GM19395 (cell line): ENCODE measurements around the gene ITIH3.

Experiments used
- ATAC-seq: cut with Tn5 transposase; IDR thresholded peaks from one replicate; pipeline ENCODE4 v1.9.1; 2021; ENCODE audit warnings: mild to moderate bottlenecking, moderate library complexity; ENCODE audit not compliant: unreplicated experiment

The ITIH3 gene

DNA sequence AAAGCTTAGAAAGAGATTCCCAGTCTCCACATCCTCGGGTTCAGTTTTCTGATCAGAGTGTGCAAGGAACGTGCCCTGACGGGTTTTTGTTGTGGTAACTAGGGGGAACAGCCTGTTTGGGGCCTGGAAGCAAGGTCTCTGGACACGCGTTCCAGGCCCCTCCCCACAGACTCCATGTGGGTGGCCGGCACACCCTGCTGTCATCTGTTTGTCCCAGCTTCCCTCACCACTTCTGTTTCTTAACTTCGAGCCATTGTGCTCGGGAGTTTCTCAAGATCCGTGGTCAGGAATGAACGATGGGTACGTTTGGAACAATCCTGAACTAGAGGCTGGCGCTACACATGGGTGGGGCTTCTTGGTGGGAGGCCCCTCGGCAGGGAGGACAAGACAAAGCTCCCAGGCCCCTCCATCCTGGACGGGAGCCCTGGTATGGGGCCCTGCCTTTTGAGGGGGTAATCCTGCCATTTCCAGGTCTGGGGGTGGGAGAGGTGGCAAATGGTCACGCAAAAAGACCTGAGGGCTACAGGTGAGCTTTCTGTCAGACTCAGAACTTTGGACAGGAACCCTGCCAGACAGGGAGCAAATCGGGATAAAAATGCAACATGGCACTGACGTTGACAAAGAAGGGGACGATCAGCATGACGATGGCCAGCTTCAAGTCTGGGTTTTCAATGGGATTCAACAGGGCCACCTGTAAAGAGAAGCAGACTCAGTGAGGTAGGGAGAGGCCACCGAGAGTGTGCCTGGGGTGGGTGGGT, 48.7 kb downstream of the ITIH3 start:
- ATAC-seq = no peak

DNA sequence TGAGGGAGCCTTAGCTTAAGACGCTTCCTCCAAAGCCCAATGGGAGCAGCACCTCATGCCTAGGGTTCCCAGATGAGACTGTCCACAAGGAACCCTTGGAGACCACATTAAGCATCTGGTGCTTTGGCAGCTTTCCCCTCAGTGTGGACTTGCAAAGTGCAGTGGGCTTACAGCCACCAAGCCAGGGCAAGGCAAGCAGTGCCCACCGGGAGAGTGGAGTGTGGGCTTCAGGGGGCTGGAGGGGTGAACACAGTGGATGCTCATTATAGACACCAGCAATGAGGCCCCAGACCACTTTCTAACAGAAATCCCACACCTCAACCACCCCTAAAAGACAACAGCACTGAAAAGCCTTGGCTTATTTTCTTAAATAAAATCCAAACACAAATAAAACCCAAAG, 49.3 kb downstream of the ITIH3 start:
- no peak for ATAC-seq

DNA sequence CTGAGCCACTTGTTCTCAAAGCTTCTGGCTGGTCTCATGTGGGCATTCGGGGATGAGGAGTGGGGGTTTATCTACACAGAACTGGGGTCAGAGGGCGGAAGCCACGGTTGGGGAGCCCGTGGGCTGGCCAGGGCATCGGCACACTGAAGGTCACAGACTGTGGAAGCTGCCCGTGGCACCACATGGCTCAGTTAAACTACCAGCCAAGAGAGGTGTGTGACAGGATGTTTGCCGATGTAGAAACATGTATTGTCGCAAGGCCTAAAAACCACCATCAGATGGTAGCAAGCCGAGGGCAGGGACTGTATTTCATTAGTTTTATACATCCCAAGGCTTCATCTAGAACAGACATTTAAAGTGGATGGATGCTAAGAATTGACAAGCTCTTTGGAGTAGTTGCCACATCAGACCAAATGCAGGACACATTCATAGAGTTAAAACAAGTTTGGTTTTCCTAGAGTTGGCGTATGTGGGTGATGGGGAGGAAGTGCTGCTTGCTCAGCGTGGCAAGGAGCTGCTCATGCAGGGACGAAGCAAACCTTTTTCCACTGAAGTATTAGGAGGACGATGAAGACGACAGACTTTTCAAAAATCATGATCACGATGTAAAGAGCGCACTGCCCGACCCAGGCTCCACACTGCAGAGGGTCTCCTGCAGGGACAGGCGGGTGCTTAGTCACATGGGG, 49.8 kb downstream of the ITIH3 start:
- ATAC-seq = no peak

DNA sequence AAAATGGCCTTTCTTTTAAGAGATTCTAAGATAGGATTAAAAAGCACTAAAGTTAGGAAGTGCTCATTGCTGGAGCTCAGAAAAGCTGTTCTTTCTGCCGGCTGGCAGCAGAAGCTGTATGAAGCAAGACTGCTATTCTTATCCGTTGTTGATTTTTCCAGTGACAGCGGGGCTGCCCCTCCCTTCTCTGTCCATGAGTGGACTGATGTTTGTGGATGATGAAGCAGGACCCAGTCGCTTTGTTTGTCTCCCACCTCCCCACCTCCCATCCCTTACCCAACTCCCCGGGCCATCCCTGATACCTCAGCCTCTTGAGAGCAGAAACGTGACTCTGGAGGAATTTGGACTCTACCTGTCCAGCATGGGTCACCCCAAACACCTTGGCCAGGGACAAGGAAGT, 50.6 kb downstream of the ITIH3 start:
- ATAC-seq = no peak

DNA sequence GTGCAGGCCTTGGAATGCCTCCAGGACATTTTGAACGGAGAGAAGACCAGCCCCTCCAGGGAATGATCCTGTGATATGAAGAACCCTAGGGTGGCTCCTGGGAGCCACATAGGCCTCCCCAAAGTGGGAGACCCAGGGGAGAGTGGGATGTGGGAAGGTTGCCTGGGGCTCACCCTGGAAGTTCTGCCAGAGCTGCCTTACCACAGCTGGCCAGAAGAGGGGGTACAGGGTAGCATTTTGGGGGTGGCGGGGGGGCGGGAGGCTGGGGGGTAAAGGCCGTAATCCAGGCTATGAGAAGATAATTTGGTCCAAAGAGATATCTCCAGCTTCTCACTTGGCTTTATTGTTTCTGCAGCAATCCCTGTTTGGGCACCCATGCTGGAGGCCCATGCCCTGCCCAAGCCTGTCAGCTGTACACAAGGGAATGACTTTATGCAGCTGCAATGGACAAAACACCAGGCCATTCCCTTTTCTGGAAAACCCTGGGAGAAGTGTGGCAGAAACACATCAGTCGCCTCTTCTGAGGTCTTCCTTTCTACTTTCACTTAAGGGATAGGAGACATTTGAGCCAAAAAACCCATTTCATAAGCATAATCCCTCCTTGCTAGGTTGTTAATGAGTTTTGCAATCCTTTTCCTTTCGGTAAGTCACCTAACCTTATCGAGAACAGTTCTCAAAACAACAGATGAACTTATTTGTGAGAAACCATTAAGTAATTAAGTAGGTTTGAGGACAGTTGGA, 51.3 kb downstream of the ITIH3 start:
- no peak for ATAC-seq

DNA sequence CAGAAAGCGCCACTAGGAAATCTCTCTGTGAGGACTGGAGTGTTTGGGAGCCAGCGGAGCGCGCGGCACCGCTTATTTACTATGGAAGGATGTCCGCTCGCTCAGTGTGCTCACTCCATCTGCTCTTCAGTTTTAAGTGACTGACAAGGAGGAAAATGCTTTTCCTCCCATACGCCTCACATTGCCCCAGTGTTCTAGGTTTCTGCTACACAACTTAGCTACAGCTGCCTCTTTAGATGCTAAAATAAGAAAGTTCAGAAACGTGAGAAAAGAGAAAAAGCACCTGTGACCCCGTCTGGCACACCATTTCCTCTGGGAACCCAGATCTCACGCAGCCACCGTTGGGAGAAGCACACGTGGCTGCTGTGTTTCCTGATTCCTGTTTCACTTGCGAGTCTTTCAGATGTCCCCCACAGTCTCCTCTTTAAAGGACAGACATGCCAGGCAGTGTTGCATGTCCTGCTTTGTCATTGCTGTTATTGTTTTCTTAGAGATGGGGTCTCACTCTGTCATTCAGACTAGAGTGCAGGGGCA, 51.9 kb downstream of the ITIH3 start:
- no peak for ATAC-seq

DNA sequence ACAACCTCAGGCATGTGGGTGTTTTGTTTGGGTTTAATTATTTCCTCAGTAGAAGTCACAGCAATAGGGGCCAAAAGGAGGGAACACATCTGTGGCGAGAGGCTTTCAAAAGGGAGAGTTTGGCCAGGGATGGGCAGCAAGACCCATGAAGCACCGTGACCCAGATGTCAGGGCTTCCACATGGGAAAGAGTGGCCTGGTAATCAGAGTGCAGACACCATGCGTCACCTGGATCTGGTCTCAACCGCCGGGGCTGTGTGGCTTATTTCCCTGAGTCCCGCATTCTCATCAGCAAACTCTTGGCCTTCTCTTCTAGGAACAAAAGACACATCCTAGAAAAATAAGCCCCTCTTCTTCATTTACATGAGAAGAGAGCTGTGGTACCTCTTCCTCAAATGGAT, 52.6 kb downstream of the ITIH3 start:
- ATAC-seq = no peak

DNA sequence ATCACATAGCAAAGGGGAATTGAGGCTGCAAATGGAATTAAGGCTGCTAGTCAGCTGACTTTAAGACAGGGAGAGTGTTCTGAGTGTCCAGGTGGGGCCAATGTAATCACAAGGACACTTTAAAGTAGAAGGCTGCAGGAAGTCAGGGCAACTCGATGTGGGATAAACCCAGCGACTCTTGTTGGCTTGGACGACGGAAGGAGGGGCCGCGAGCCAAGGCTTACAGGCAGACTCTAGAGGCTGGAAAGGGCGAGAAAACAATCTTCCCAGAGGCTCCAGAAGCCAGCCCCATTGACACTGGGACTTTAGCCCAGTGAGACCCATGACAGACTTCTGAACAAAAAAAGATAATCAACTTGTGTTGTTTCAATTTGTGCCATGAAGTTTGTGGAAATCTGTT, 53.1 kb downstream of the ITIH3 start:
- ATAC-seq = no peak

DNA sequence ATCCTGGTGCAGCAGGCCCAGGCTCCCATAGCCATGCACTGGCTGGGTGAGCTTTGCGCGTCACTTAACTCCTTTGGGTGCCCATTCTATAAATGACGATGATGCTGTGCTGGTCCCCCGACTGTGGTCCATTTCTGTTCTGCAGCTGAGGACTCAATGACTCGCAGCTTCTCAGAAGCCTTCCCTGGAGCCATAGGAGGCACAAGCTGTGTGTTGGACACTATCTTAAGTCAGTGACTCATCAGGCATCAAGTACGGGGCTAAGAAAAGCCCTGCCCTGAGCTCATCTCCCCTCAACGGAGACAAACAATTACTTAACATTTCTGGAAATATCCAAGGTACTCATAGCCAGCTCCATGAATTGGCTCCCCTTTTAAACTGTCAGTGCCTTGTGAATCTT, 54.0 kb downstream of the ITIH3 start:
- no peak for ATAC-seq

DNA sequence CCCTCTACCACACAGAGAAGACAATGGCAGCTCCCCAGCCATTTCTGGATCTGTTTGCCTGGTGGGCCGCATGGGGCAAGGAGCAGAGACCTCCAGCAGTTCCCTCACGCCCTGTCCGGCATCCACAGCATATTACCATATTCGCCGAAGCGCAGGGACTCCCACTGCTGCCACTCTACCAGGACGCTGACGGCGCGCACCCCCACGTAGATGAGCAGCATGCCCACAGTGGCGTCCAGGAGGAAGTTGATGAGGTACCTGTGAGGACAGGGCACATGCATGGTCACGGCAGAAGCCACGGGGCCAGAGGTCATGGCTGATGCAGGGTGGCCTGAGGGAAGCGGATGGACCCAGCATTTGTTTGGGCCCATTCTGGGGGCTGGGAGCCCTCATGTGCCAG, 55.1 kb downstream of the ITIH3 start:
- ATAC-seq = no peak

DNA sequence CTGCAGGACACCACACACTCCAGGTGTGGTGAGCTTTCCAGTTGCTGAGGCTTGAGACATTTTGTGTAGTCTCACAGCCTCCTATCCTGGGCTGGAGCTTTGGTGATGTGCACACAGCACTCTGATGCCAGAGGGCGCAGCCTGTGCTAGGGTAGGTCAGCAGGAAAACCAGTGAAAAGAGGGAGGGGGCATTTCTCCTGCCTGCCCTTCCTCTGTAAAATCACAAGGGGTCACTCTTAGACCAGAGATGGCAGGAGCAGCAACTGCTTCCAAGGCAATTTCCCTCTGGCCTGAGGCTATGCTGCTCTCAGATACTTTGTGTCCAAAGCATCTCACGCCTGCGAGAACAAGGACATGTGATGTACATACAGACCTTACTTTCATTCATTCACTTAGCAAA, 56.8 kb downstream of the ITIH3 start:
- ATAC-seq = no peak

DNA sequence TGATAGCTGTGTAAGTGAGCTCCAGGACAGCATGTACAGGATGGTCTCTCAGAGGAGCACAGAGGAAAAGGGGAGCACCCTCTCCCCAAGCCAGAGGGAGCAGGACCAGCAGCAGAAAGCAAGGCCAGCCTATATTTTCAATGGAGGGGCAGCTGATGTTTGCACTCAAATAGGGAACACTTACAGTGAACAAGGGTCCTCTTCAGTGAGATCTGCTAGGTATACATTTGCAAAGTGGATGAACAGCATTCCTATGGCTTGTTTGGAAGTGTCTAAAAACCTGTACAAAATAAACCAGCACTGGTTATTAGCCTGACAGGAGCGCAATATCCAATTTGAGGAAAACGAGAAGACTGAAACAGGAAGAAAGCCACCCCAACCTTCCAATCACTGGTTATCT, 57.8 kb downstream of the ITIH3 start:
- no peak for ATAC-seq

DNA sequence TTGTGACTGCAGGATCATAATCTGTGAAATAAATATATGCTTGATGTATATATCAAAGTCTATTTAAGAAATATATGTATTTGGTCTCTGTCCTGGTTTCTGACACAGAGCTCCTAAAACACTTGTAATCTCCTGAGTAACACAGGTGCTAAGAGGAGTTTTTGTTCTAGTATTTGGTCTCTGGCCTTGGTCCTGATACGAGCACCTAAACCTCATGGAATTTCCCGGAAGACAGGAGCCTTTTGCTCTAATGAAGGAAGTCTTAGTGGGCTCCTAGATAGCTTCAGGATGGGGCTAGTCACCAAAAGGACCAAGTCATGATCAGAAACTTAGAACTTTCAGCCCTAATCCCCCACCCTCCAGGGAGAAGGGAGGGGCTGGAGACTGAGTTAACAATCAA, 59.4 kb downstream of the ITIH3 start:
- ATAC-seq = no peak

DNA sequence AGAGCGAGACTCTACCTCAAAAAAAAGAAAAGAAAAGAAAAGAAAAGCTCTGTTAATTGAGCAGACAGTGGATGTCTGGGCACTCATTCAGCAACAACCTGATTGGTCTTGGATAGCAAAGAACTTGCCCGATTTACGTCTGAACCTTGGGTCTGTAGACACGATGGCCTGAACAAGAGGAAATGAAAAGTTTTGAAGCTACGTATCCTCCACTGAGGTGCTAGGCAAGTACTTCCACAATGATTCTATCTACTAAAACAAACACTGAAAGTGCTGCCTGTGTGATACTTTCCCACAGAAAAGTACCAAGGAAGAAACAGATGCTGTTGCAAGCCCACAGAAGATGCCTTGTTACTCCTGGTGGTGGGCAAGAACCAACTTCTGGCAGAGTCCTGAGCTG, 62.1 kb downstream of the ITIH3 start:
- ATAC-seq = no peak

DNA sequence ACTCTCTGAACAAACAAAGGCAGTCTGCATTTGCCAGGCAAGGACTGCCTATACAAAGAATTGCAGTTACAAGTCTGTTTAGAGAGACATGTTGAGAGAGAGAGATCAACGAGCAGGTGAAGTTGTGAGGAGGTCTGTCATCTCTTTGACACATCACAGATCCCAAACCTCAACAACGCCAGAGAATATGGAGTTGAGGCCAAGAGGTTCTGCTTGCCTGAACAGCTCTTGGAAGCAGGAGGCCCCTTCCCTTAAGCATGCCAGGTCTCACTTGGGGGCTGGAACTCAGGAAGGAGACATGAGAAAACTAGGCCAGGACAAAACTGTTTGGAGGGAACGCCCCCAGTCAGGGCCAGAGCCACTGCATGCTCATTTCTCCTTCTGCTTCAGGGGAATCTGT, 62.5 kb downstream of the ITIH3 start:
- ATAC-seq = no peak

DNA sequence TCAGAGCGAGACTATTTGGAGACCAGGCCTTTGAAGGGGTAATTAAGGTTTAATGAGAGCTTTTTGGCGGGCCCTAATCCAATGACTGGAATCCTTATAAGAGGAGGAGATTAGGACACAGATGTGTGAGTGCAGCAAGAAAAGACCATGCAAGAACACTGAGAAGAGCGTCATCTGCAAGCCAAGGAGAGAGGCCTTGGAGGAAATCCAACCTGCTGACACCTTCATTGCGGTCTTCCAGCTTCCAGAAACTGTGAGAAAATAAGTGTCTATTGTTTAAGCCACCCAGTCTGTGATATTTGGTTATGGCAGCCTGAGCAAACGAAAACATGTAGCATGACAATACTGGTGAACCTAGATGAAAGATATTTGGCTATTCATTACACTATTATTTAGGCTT, 63.3 kb downstream of the ITIH3 start:
- no peak for ATAC-seq
